NT2/D1 (cell line): ENCODE data around the gene OR2AE1.

Experiments used
- YY1 ChIP-seq: IDR thresholded peaks from 2 replicates; pipeline ENCODE4 v1.6.1; 2011; ENCODE audit not compliant: insufficient read length, insufficient read depth
- ZNF274 ChIP-seq: IDR thresholded peaks from 2 replicates; pipeline ENCODE4 v1.6.1; 2011; ENCODE audit warnings: mild to moderate bottlenecking, low read depth, low read length

GRCh38 chr7:99827040-99827778 lies 49.6 kb downstream of the OR2AE1 start:
- no peak for TF ChIP-seq YY1
- TF ChIP-seq ZNF274, result no peak
